NK-92 (cell line): ENCODE measurements around the gene SPNS1.
A peak's percentile ranks its signal among the peaks of the same experiment; 100 is the strongest.
"Not testable (repeated sequence)": the region's sequence is repeated elsewhere in the genome, so short reads cannot be mapped to it uniquely, and the experiment has no call there.

ENCODE experiments used
- DNase-seq: peaks from one replicate; lab custom pipeline; 2025; ENCODE audit not compliant: unreplicated experiment; lab: John Stamatoyannopoulos, UW

The SPNS1 gene

GRCh38 chr16:28974437-28975157 lies at the start of gene SPNS1:
Gene SPNS1, plus strand, starts transcription at chr16:28974778. Its CDS starts 374 bp downstream, at chr16:28975152.
- peak; percentile 23 for DNase-seq

- DNase-seq: no peak
Observed at GRCh38 chr16:28925386-28926228, 49.0 kb upstream of the SPNS1 start.

- DNase-seq: not testable (repeated sequence)
Observed at GRCh38 chr16:28926284-28926683, 48.3 kb upstream of the SPNS1 start.

- no peak for DNase-seq
Observed at GRCh38 chr16:28927815-28928214, 46.8 kb upstream of the SPNS1 start.

- no peak for DNase-seq
Observed at GRCh38 chr16:28930203-28930602, 44.4 kb upstream of the SPNS1 start.

GRCh38 chr16:28930652-28931051 lies 43.9 kb upstream of the SPNS1 start:
- no peak for DNase-seq

- no peak for DNase-seq
Observed at GRCh38 chr16:28931801-28932225, 42.8 kb upstream of the SPNS1 start, which contains the start of gene CD19. Gene CD19, plus strand, starts transcription at chr16:28931971. Its CDS starts 30 bp downstream, at chr16:28932001.

GRCh38 chr16:28932339-28933141 lies 42.0 kb upstream of the SPNS1 start:
- DNase-seq: no peak

GRCh38 chr16:28933171-28933570 lies 41.4 kb upstream of the SPNS1 start:
- no peak for DNase-seq

GRCh38 chr16:28935346-28935745 lies 39.2 kb upstream of the SPNS1 start:
- DNase-seq: no peak

GRCh38 chr16:28935924-28936783 lies 38.4 kb upstream of the SPNS1 start:
- no peak for DNase-seq

GRCh38 chr16:28936784-28937155 lies 37.8 kb upstream of the SPNS1 start:
- no peak for DNase-seq

GRCh38 chr16:28937222-28937876 lies 37.2 kb upstream of the SPNS1 start:
- DNase-seq: no peak

GRCh38 chr16:28938721-28939120 lies 35.9 kb upstream of the SPNS1 start:
- no peak for DNase-seq

- not testable (repeated sequence) for DNase-seq
Observed at GRCh38 chr16:28939825-28940224, 34.8 kb upstream of the SPNS1 start.

- DNase-seq: no peak
Observed at GRCh38 chr16:28943281-28943680, 31.3 kb upstream of the SPNS1 start.

- no peak for DNase-seq
Observed at GRCh38 chr16:28946681-28947080, 27.9 kb upstream of the SPNS1 start.

- DNase-seq: peak; percentile 92
Observed at GRCh38 chr16:28950648-28951409, 23.7 kb upstream of the SPNS1 start, which contains the start of gene NFATC2IP. Gene NFATC2IP, plus strand, starts transcription at chr16:28950937. Its CDS starts 75 bp downstream, at chr16:28951012.

- DNase-seq: no peak
Observed at GRCh38 chr16:28951410-28951943, 23.1 kb upstream of the SPNS1 start.
